MM.1S (cell line): ENCODE measurements around the gene GPR160.

ENCODE experiments used
- DNase-seq: peaks from one replicate; pipeline ENCODE4 v3.0.0-alpha.2; 2015
- H2AFZ ChIP-seq: fragments of 300-600 bp; sonication (generic); 2 replicates; pipeline ENCODE4 v1.6.0; 2016; ENCODE audit warnings: antibody characterized with exemption, low read length
- H3F3A ChIP-seq: fragments of 300-600 bp; sonication (generic); 2 replicates; pipeline ENCODE4 v1.6.1; 2016; ENCODE audit warnings: mild to moderate bottlenecking, antibody characterized with exemption, low read length, moderate library complexity, mixed read lengths; ENCODE audit not compliant: insufficient read depth
- H3K27ac ChIP-seq: fragments of 300-600 bp; sonication (generic); 2 replicates; pipeline ENCODE4 v1.5.1; 2016; ENCODE audit warnings: mild to moderate bottlenecking, low read length
- H3K27me3 ChIP-seq: fragments of 300-600 bp; sonication (generic); replicated peaks from 2 replicates; pipeline ENCODE4 v1.6.0; 2016; ENCODE audit warnings: low read length; ENCODE audit not compliant: insufficient read depth
- H3K36me3 ChIP-seq: fragments of 300-600 bp; sonication (generic); replicated peaks from 2 replicates; pipeline ENCODE4 v1.6.1; 2016; ENCODE audit warnings: mild to moderate bottlenecking, low read length, mixed read lengths; ENCODE audit not compliant: insufficient read depth
- H3K4me1 ChIP-seq: fragments of 300-600 bp; sonication (generic); 2 replicates; pipeline ENCODE4 v1.6.1; 2016; ENCODE audit warnings: low read length, mixed read lengths
- H3K4me2 ChIP-seq: fragments of 300-600 bp; sonication (generic); 2 replicates; pipeline ENCODE4 v1.6.0; 2016; ENCODE audit warnings: low read depth, low read length
- H3K4me3 ChIP-seq: fragments of 300-600 bp; sonication (generic); 2 replicates; pipeline ENCODE4 v1.5.1; 2016; ENCODE audit warnings: low read length, mixed read lengths
- H3K79me2 ChIP-seq: fragments of 300-600 bp; sonication (generic); 2 replicates; pipeline ENCODE4 v1.6.1; 2016; ENCODE audit warnings: mixed run types, low read length, mixed read lengths
- H3K9ac ChIP-seq: fragments of 300-600 bp; sonication (generic); 2 replicates; pipeline ENCODE4 v1.6.1; 2016; ENCODE audit warnings: low read length, mixed read lengths
- H3K9me2 ChIP-seq: fragments of 300-600 bp; sonication (generic); replicated peaks from 2 replicates; pipeline ENCODE4 v1.6.1; 2016; ENCODE audit warnings: mild to moderate bottlenecking, low read length, mixed read lengths; ENCODE audit not compliant: insufficient read depth
- H3K9me3 ChIP-seq: fragments of 300-600 bp; sonication (generic); replicated peaks from 2 replicates; pipeline ENCODE4 v1.6.1; 2016; ENCODE audit warnings: mild to moderate bottlenecking, low read length, mixed read lengths; ENCODE audit not compliant: insufficient read depth
- H4K20me1 ChIP-seq: fragments of 300-600 bp; sonication (generic); 2 replicates; pipeline ENCODE4 v1.6.1; 2016; ENCODE audit warnings: mild to moderate bottlenecking, low read length, moderate library complexity, mixed read lengths; ENCODE audit not compliant: insufficient read depth
- CTCF ChIP-seq: fragments of 300-600 bp; sonication (generic); IDR thresholded peaks from 2 replicates; pipeline ENCODE4 v1.5.1; 2016; ENCODE audit warnings: antibody characterized with exemption, low read length, mixed read lengths
- EZH2 ChIP-seq: fragments of 300-600 bp; sonication (generic); optimal IDR thresholded peaks from 2 replicates; pipeline ENCODE3; 2017; ENCODE audit warnings: low read depth, mild to moderate bottlenecking, antibody characterized with exemption, low read length, mixed read lengths
- EZH2phosphoT487 ChIP-seq: fragments of 300-600 bp; sonication (generic); IDR thresholded peaks from 2 replicates; pipeline ENCODE4 v1.6.1; 2018; ENCODE audit warnings: antibody characterized with exemption, low read length

GPR160 gene

GRCh38 chr3:170037463-170038433, at the start of gene GPR160:
GPR160 (plus strand) TSS chr3:170037995; CDS start chr3:170083973, 45,978 bp downstream.
- Histone ChIP-seq H3K4me3 (peak within 1 kb of the TSS; percentile 80), H3K27me3 (no peaks in the 10 kb centered on the region), H3K9me3 (no peaks in the 10 kb centered on the region), H3K27ac (peak within 1 kb of the TSS; percentile 73; the same call in 1 of the 2 replicates), H3F3A (peaks cover 15% of the 10 kb centered on the region), H3K4me2 (peak within 1 kb of the TSS; percentile 97), H3K36me3 (no peaks in the 10 kb centered on the region), H3K9me2 (no peaks in the 10 kb centered on the region), H3K4me1 (peaks cover 9% of the 10 kb centered on the region; the same call in 1 of the 2 replicates), H3K79me2 (peaks cover 39% of the 10 kb centered on the region), H3K9ac (peak within 1 kb of the TSS; percentile 83), H4K20me1 (no peaks in the 10 kb centered on the region), H2AFZ (peak within 1 kb of the TSS; percentile 78)
- TF ChIP-seq EZH2 (no peak), CTCF (peak; percentile 83), EZH2phosphoT487 (no peak)
- peak; percentile 98 for DNase-seq

- no peak for DNase-seq
- Histone ChIP-seq H3K27me3 (no peaks in the 10 kb centered on the region), H3K9me2 (no peaks in the 10 kb centered on the region), H2AFZ (no peak overlapping the region), H3K4me2 (no peak overlapping the region), H3K79me2 (no peaks in the 10 kb centered on the region), H3K4me1 (no peaks in the 10 kb centered on the region), H3F3A (no peaks in the 10 kb centered on the region), H3K9ac (no peak overlapping the region), H3K4me3 (no peak overlapping the region), H3K9me3 (no peaks in the 10 kb centered on the region), H3K36me3 (peaks cover 11% of the 10 kb centered on the region; the same call in 1 of the 2 replicates), H4K20me1 (no peaks in the 10 kb centered on the region), H3K27ac (no peak overlapping the region)
- TF ChIP-seq EZH2phosphoT487 (no peak), EZH2 (no peak), CTCF (no peak)
Observed at GRCh38 chr3:169990431-169990830, 47.4 kb upstream of the GPR160 start.

GRCh38 chr3:169992156-169992555, 45.6 kb upstream of the GPR160 start:
- H3K4me2 ChIP-seq: no peak overlapping the region
- no peaks in the 10 kb centered on the region for H3K9me3 ChIP-seq
- H3K4me1 ChIP-seq: no peaks in the 10 kb centered on the region
- H3F3A ChIP-seq: no peaks in the 10 kb centered on the region
- no peak for DNase-seq
- no peak overlapping the region for H2AFZ ChIP-seq
- H3K4me3 ChIP-seq: no peak overlapping the region
- H3K27ac ChIP-seq: no peak overlapping the region
- H3K9ac ChIP-seq: no peak overlapping the region
- H3K27me3 ChIP-seq: no peaks in the 10 kb centered on the region
- no peaks in the 10 kb centered on the region for H3K79me2 ChIP-seq
- TF ChIP-seq CTCF (no peak), EZH2 (no peak)
- H3K36me3 ChIP-seq: peaks cover 17% of the 10 kb centered on the region; the same call in 1 of the 2 replicates
- H4K20me1 ChIP-seq: no peaks in the 10 kb centered on the region
- no peaks in the 10 kb centered on the region for H3K9me2 ChIP-seq
